ENCODE measurements around the gene SRI.
"Not testable (repeated sequence)": the region's sequence is repeated elsewhere in the genome, so short reads cannot be mapped to it uniquely, and the experiment has no call there.

The SRI gene

GRCh38 chr7:88219781-88220747 is at the start of gene SRI:
SRI (minus strand) TSS chr7:88220038; CDS start chr7:88220026, 12 bp downstream.
- DNase-seq: peak; percentile 90

GRCh38 chr7:88269586-88269985 is 49.7 kb upstream of the SRI start:
- DNase-seq: no peak

DNA sequence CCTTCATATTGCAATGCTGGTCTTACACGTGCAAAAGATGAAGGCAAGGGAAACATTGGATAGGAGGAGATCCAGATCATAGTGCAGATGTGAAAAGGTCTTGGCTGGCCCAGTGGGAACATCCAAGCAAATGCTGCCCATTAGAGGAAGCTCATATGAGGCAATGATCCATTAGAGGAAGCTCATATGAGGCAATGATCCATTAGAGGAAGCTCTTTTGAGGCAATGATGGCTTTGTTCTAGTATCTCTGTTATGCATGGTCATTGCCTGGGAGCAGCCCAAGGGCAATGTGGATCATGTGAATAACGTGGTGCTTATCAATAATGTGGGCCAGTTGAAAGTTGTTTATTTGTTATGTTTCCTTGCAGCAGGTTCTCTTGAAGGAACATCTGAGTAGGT is 49.0 kb upstream of the SRI start:
- DNase-seq: peak; percentile 27

DNA sequence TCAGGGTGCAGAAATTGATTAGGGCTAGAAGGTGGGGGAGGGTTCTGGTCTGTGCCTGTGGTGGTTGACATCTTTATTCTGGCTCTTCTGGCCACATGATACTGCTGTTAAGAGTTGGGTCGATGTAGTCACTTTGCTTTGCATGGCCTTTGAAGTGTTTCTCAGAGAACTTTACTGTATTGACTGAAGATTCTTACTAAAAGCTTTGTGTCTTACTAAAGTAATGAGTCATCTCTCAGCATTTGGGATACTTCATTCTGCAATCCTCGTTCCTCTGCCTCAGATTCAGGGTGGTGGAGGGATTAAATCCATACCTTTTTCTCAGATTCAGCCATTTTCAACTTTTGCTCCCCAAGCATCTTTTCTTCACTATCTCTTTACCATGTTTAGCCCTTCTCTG is 48.2 kb upstream of the SRI start:
- no peak for DNase-seq

DNA sequence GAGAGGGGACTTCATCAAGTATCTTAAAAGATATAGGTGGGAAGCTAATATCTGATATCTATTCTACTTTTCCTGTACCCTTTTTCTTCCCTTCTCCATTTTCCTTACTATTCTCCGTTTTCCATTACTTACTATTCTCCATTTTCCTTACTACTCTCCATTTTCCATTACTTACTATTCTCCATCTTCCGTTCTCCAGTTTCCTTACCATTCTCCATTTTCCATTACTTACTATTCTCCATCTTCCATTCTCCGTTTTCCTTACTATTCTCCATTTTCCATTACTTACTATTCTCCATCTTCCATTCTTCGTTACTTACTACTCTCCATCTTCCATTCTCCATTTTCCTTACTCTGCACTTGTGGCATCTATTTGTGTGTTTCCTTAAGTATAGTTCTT is 47.6 kb upstream of the SRI start:
- no peak for DNase-seq

GRCh38 chr7:88264987-88265386 is 45.1 kb upstream of the SRI start:
- peak; percentile 26 for DNase-seq

GRCh38 chr7:88262562-88262961 is 42.7 kb upstream of the SRI start:
- no peak for DNase-seq

GRCh38 chr7:88260719-88261118 is 40.9 kb upstream of the SRI start:
- DNase-seq: no peak

DNA sequence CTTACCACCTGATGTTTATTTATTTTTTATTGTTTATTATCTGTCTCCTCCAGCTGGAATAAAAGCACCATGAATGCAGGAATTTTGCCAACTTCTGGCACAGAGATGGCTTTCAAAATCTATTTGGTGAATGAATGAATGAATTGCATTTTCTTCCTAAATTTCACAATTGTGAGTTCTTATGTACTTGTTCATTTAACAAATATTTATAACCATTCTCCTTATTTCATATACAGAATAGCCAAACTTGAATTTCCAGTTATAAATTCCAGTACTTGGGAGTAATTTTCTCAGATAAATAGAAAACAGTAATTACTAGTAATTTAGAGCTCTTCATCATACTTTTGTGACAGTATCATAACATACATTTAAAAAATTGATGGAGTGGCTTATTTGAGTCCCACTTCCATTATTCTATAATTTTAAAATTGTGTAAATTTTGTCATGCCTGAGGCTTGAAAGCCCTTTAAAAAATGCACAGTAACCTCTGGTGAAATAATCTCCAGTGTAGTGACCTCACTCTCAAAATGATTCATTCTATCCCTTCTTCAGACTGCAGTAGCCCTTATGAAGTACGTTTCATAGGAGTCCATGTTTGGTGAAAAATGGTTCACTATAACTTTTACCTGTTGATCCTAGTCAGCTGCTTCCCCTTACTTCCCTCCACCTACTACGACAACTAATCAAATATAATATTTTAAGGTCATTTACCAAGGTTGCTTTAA is 40.0 kb upstream of the SRI start:
- no peak for DNase-seq

DNA sequence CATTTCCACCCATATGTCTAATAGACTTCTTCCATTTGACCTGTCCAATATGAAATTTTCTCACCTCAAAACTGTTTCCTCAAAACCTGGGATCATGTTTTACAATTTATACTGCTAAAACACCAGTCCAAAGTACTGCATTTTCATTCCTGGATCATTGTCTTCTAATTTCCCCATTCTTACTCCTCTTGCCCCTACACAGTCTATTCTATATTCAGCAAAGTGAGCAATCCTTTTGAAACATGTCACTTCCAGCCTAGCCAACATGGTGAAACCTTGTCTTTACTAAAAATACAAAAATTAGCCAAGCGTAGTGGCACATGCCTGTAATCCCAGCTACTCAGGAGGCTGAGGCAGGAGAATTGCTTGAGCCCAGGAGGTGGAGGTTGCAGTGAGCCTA is 38.5 kb upstream of the SRI start:
- DNase-seq: not testable (repeated sequence)

DNA sequence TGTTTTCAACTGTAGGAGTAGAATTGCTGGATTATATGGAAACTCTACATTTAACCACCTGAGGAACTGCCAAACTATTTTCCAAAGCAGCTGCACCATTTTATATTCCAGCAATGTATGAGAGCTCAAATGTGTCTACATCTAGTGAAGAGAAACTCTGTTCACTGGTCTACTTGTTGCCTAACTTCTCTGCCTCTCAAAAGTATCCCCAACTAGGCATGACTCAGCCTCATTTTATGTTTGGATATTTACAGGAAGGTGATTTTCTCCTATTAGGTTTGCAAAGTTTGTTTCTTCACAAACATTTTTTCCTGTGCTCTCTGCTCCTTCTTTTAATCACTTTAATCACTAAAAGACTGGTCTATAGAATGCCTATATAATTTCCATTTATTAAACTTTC is 37.1 kb upstream of the SRI start:
- no peak for DNase-seq

- DNase-seq: no peak
Measured at GRCh38 chr7:88254721-88255424, 35.0 kb upstream of the SRI start.

GRCh38 chr7:88253640-88254039 is 33.8 kb upstream of the SRI start:
- DNase-seq: no peak

GRCh38 chr7:88244258-88244657 is 24.4 kb upstream of the SRI start:
- no peak for DNase-seq

DNA sequence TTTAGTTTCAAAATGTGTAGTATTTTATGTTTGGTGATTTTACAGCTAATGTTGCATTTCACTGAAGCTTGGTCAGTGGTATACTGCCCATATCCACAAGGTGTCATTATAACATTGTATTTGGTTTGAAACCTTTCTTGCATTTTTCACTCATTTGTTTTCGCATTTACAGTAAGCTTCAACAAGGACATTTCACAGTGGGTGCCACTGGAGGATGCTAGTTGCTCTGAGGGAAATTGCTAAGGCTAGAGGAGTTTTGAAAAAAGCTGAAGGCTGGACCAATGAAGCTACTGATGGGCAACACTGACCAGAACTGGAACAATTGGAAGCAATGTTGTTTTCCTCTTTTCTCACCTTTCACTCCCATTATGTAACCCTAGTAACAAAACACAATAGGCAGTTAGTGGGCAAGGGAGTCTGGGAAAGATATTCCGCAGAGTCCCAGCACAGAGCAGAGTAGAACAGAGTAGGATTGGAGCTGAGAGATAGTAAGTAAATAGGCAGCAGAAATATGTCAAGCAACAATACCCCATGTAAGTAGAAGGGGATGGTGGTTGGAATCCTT is 23.6 kb upstream of the SRI start:
- no peak for DNase-seq

DNA sequence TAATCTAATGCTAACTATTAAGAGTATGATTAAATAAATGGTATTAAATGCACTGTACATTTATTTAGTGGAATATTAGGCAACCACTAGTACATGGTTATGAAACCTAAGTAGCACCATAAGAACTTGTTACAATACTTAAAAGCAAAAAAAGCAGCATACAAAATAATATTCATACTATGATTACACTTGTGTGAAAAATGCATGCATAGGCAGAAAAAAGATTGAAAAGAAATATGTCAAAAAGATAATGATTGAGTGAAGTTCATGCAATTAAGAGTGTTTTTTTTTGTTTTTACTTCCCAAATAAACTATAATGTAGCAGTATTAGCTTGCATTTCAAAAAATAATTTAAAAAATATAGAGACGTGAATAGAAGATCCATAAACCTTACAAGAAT is 20.0 kb upstream of the SRI start:
- DNase-seq: no peak

DNA sequence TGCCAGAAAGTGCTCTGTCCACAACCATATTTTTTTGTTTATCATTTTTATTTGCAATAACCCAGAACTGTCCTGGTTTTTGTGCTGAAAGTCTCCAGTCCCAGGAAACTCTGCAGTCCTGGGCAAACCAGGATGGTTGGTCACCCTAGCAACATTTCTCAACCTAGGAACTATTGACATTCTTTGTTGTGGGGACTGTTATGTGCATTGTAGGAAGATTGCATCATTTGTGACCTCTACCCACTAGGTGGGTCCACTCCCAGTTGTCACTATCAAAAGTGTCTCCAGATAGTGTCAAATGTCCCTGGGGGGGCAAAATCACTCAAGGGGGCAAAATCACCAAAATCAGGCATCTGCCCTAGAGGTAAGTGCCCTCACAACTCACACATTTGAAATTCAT is 14.0 kb upstream of the SRI start:
- no peak for DNase-seq

DNA sequence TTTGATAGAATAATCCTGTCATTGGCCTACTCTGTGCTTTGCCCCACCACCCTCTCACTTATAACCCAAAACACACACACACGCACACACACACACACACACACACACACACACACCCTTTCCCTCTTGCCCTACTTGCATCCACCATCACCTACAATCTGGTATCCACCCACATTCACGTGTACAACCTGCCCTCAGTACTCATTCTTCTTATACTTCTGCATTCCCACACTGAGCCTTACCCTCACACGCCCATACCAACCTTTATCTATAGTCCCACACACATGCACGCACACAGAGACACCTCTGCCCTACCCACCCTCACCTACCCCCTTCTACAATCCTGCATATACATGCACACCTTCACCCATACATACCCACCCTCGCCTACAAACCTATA is 10.8 kb upstream of the SRI start:
- DNase-seq: no peak

- no peak for DNase-seq
Measured at GRCh38 chr7:88229302-88229995, 9.6 kb upstream of the SRI start.

DNA sequence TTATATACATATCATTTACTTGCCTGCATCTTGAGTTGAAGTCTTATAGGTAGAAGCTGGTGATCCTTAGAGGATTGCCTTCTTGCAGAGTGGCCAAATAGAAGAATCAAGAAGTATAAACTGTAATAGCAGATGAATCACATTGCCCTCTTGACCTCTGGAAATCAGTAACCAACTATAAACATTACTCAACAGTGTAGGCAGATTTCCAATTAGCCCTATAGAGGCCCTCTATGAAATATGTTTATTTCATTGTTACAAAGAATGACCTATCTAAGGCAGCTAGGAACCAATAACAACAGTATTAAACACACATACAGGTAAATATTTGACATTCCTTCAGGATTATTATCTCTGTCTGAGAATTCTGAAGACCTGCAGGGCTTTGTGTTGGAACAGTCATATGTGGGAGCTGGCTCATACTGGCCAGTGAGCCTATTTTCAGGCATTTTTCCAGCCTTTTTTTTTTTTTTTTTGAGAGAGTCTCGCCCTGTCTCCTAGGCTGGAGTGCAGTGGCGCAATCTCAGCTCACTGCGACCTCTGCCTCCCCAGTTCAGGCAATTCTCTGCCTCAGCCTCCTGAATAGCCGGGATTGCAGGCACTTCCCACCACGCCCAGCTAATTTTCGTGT is 7.2 kb upstream of the SRI start:
- no peak for DNase-seq

- DNase-seq: no peak
Measured at GRCh38 chr7:88226201-88226600, 6.4 kb upstream of the SRI start.
